Measurements from ENCODE around the gene PRKG1.

Gene PRKG1

DNA sequence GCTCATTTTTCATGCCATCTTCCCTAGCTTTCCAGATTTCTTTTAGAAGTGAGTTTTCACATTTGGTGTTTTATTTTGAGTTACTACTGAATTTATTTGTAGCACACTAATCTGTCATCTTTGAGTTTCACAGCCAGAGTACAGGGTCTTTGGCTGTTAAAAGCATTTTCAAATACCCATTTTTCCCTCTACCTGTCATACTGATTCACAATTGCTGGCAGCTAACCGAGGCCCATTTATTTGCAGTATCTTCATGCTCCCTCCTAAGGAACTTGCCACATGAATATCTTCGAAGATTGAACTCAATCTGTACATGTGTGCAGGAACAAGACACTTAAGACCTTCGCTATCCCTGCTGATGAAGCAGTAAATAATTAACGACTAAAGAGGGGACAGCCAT, 1194.9 kb downstream of the PRKG1 start:
- no peak for DNase-seq (ENCODE audit: low spot score)

DNA sequence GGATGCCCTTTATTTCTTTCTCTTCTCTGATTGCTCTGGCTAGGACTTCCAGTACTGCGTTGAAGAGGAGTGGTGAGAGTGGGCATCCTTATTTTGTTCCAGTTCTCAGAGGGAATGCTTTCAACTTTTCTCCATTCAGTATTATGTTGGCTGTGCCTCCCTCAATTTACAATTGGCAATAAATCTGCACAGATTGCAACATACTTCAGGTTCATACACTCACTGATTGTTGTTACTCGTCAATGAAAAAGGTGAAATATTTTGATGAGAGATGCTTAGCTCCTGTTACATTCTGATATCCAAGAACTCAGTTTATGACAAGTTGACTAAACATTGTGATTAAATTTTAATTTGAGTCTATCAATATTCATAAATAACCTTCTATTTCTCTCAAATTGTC, 1201.9 kb downstream of the PRKG1 start:
- DNase-seq (ENCODE audit: low spot score), result no peak

DNA sequence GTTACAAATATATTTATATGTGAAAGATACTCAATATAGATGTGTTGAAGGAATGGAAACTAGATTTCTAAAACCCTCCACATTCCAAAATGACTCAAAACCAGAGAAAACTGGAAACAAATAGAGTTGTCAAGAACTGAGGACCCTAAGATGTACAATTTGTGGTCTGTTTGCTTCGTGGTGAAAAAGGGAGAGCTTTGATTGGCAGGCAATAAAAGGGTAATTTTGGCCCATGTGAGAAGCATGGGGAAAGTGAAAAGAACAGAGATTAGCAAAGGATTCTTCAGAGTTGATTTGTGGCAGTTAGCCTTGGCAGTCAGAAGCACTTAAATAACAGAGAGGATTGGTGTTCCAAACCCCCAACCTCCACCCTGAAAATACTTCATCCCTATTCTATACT, 1202.7 kb downstream of the PRKG1 start:
- no peak for DNase-seq (ENCODE audit: low spot score)

DNA sequence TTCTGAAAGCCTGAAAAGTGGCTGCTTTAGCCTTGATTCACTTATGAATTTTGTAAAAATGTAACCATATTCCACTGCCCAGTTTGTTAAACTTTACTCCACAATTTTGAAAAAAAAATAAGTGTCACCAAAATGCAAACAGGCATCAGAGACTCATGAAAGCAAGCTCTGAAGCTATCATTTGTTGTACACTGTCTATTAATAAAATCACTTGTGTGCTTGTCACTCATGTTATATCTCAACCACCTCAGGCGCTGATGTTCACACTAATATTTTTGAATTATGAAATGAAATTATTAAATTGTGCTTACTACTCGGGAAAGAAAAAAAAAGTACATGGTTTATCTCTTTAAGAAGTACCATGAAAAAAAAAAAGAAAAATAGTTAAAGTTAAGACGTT, 1205.3 kb downstream of the PRKG1 start:
- no peak for DNase-seq (ENCODE audit: low spot score)

- DNase-seq (ENCODE audit: low spot score), result no peak
Measured at GRCh38 chr10:52280051-52280450, 1205.8 kb downstream of the PRKG1 start.

DNA sequence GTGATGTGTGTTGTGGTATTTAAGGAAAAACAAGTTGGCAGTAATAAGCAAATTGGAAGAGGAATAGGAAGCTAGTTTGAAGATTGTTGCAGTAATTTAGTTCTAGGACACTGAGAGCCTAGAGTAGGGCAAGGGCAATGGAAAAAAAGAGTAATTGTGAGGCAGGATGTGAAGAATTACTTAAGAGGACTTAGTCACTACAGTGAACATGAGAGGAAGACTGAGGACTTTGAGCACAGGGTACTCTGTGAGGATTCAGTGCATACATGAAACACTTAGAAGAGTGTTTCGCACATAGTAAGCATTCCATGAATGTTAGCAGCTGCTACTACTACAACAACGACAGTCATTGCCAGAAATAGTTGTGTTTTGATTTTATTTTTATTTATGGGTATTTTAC, 1208.9 kb downstream of the PRKG1 start:
- DNase-seq (ENCODE audit: low spot score), result no peak

DNA sequence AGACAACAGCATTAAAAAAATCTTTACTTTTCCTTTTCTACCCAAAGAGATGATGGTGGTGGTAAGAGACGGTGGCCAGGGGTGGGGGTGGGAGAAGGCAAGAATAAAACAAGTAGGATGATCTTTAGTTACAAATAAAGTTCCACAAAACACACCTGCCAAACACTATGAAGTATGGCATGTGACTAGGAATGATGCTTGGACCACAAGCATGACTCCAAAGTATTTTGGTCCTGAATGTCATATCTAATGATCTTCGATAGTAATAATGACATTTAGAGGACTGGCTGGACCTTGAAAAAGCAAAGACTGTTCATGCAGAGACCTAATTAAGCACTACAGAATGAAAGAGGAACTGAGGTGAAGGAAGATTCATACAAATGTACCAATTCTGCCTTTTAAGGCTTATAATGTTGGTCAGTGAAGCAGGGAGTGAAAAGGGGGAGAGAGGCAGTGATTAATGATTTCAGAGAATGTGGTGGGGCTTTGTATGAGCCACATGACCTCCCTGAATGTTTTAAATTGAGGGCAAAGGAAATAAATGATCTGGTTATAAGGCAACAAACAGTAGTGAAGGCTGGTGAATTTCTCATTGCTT, 1210.2 kb downstream of the PRKG1 start:
- no peak for DNase-seq (ENCODE audit: low spot score)

- no peak for DNase-seq (ENCODE audit: low spot score)
Measured at GRCh38 chr10:52287866-52288265, 1213.6 kb downstream of the PRKG1 start.

DNA sequence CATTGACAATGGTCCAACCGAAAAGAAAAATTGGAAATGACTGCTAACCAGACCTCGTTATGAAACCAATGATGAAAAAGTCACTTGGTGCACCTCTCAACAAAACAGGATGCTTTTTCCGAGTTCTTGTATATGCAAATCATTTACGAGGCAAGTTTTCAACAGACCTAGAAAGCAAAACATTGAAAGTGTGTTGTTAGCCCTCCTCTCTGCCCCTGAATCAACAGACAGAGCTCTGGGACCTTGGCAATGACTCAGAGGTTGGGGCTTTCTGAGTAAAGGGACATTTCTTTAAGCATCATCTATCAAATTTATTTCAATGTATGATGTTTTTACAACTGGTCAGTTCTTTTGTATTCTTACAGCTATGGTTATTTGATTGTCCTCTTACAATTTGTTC, 1223.5 kb downstream of the PRKG1 start:
- DNase-seq (ENCODE audit: low spot score), result peak; percentile 5

DNA sequence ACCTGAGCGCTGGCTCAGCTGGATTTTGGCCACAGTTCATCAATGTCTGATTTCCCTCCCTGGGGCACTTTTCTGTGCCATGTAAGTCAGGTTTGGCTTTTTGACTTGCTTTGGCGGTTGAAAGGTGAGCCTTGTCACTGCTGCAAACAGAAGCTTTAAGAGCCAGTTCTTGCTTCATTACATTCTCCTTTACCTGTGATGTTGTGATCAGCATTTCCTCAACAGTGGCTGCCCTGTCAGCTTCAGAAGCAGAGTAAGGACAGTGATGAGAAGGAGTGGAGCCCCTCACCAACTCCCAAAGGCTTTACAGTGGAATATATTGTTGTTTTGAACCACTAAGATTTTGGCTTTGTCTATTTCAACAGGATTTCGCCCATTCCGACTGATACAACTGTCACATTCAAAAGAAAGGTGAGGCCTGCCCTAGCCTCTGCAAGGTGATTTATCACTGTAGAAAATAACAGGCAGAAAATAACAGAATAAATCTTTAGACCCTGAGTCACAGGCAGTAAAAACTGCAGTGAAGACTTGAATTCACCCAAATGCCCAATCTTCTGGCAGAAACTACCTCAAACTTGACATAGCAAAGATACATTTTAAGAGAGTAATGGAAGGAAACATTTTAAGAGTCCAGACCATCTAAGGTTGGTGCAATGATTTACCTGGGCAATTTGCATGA, 1226.5 kb downstream of the PRKG1 start:
- no peak for DNase-seq (ENCODE audit: low spot score)

- DNase-seq (ENCODE audit: low spot score), result peak; percentile 68
Measured at GRCh38 chr10:52308251-52309031, 1234.2 kb downstream of the PRKG1 start.

GRCh38 chr10:52312942-52313255, 1238.6 kb downstream of the PRKG1 start:
- DNase-seq (ENCODE audit: low spot score), result no peak

- DNase-seq (ENCODE audit: low spot score), result peak; percentile 44
Measured at GRCh38 chr10:52313256-52313932, 1239.1 kb downstream of the PRKG1 start.

GRCh38 chr10:52313933-52314821, 1239.9 kb downstream of the PRKG1 start, which contains the start of gene DKK1:
TSS of gene DKK1 (plus strand) at chr10:52314281. CDS start at chr10:52314435, 154 bp downstream.
- DNase-seq (ENCODE audit: low spot score), result peak; percentile 90

DNA sequence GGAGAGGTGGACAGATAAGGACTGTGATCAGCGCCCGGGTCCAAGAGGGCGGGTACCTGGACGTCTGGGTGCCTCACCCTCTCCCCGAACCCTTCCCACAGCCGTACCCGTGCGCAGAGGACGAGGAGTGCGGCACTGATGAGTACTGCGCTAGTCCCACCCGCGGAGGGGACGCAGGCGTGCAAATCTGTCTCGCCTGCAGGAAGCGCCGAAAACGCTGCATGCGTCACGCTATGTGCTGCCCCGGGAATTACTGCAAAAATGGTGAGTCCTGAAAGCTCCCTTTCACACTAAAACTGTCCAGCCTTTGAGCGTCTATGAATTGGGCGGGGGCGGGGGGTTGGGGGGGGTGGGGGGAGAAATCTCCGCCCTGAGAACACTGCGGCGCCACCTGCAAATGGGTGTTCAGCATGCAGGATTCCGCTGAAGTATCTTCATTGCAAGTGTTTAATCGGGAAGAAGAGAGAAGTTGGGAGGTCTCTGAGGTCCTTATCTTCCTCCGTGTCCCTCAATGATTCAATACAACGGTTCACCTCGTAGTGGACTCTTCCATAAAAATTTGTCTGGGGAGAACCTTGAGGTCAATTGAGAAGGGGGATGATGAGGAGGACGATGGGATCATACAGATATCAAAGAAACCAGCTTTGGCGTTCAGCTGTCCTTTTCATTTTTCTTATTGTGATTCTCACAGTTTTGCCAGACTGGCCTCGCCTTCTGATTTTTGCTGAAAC, 1240.7 kb downstream of the PRKG1 start:
- DNase-seq (ENCODE audit: low spot score), result peak; percentile 14

DNA sequence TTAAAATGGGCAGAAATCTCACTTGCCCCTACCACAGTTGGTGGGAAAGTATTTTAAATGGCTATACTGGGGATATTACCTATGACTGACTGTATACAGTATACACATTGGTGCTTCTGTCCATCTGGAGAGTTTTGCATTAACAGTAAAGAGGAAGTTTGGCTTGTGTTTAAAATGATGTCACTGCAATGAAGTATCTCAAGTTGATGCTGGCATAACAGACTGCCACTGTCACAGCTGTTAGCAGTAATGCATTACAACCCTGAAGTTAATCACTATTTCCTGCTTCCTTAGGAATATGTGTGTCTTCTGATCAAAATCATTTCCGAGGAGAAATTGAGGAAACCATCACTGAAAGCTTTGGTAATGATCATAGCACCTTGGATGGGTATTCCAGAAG, 1241.7 kb downstream of the PRKG1 start:
- no peak for DNase-seq (ENCODE audit: low spot score)

DNA sequence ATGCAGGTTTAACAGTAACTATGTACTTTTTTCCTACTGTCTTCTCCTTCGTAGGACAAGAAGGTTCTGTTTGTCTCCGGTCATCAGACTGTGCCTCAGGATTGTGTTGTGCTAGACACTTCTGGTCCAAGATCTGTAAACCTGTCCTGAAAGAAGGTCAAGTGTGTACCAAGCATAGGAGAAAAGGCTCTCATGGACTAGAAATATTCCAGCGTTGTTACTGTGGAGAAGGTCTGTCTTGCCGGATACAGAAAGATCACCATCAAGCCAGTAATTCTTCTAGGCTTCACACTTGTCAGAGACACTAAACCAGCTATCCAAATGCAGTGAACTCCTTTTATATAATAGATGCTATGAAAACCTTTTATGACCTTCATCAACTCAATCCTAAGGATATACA, 1242.2 kb downstream of the PRKG1 start:
- DNase-seq (ENCODE audit: low spot score), result no peak

GRCh38 chr10:52318136-52318701, 1243.9 kb downstream of the PRKG1 start:
- no peak for DNase-seq (ENCODE audit: low spot score)

- DNase-seq (ENCODE audit: low spot score), result peak; percentile 75
Measured at GRCh38 chr10:52318822-52319464, 1244.7 kb downstream of the PRKG1 start.

DNA sequence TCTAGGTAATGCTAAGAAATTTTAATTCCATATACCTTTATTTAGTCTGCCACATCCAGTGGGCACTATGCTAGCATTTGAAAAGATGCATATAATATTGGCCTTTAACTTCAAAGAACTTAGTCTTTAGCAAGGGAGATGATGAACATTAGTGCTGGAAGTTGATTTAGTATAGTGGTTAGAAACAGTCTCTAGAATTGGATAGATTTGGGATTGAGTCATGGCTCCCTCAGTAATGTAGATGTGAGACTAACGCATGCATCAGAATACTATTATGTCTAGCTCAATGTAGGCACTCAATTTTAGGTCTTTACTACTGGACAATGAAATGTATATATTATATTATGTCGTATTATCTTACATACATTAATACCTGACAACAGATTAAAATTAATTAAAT, 1245.6 kb downstream of the PRKG1 start:
- DNase-seq (ENCODE audit: low spot score), result no peak

All from SW480 (cell line).